B cell (primary cell): Measurements from ENCODE around the gene MEIS2. TPM values are rescaled to one million over a fixed set of nuclear protein-coding genes. Genes with fewer than 3 reads are reported as not detected.

ENCODE experiments used
- ATAC-seq: fragments of 200-7000 bp; cut with Tn5 transposase; one replicate; pipeline ENCODE4 v1.10.0; 2021; ENCODE audit warnings: low read depth, mild to moderate bottlenecking, moderate number of reproducible peaks, moderate library complexity
- CTCF ChIA-PET: fragments of 350-600 bp; sonication (Branson Sonifier 250); formaldehyde crosslinking; loops from one replicate; lab custom pipeline; 2021; ENCODE audit warnings: antibody characterized with exemption, inconsistent platforms; lab: Charles Lee
- POLR2A ChIA-PET: fragments of 350-600 bp; sonication (Branson Sonifier 250); formaldehyde crosslinking; loops from one replicate; lab custom pipeline; 2021; ENCODE audit warnings: antibody characterized with exemption; lab: Charles Lee
- DNase-seq: peaks from one replicate; pipeline ENCODE4 v3.0.0; 2013
- H2AFZ ChIP-seq: 2 replicates; pipeline ENCODE4 v1.6.1; 2012; ENCODE audit warnings: mild to moderate bottlenecking, low read depth, low read length; ENCODE audit not compliant: insufficient read depth, poor library complexity, severe bottlenecking
- H3K27ac ChIP-seq, 2 donors: 1 replicate in 1 of 2; 2 replicates in 1 of 2; pipeline ENCODE4 v1.5.1; 2012 to 2013; ENCODE audit warnings: low read length in 2 of 2, mild to moderate bottlenecking in 2 of 2, moderate library complexity in 1 of 2
- H3K27me3 ChIP-seq, 4 experiments: fragments of 200-600 bp in 1 of 4; sonication (generic) in 1 of 4; replicated peaks in 1 of 4; 1 replicate in 2 of 4; 2 replicates in 2 of 4; pipeline versions ENCODE4 v1.6.1 to v1.7.0; 2013 to 2016; ENCODE audit warnings: low read length in 3 of 4, mild to moderate bottlenecking in 2 of 4, mixed read lengths in 1 of 4, moderate library complexity in 1 of 4; ENCODE audit not compliant: insufficient read depth in 4 of 4, control insufficient read depth in 3 of 4; ENCODE audit errors: control extremely low read depth in 1 of 4
- H3K36me3 ChIP-seq, 2 experiments: replicated peaks in 1 of 2; 1 replicate in 1 of 2; 2 replicates in 1 of 2; pipeline versions ENCODE4 v1.6.1 to v1.7.1; 2013; ENCODE audit warnings: low read length in 1 of 2; ENCODE audit not compliant: insufficient read depth in 2 of 2, control insufficient read depth in 1 of 2; ENCODE audit errors: control extremely low read depth in 1 of 2, extremely low read depth in 1 of 2
- H3K4me1 ChIP-seq, 2 donors: fragments of 200-600 bp in 1 of 2; sonication (generic) in 1 of 2; 1 replicate in 1 of 2; 2 replicates in 1 of 2; pipeline versions ENCODE4 v1.5.1 to v1.6.1; 2013 to 2017; ENCODE audit warnings: low read length in 2 of 2; ENCODE audit not compliant: control insufficient read depth in 2 of 2, insufficient read depth in 2 of 2
- H3K4me2 ChIP-seq: replicated peaks from 2 replicates; pipeline ENCODE3; 2012; ENCODE audit warnings: mild to moderate bottlenecking, low read depth, low read length; ENCODE audit not compliant: poor library complexity, severe bottlenecking
- H3K4me3 ChIP-seq, 5 experiments: fragments of 200-600 bp in 1 of 5; sonication (generic) in 1 of 5; 1 replicate in 3 of 5; 2 replicates in 2 of 5; pipeline versions ENCODE4 v1.5.1 to v1.7.0; 2011 to 2016; ENCODE audit warnings: low read length in 4 of 5, mild to moderate bottlenecking in 4 of 5, low read depth in 2 of 5, control low read depth in 1 of 5, moderate library complexity in 1 of 5; ENCODE audit not compliant: insufficient read depth in 1 of 5; ENCODE audit errors: control extremely low read depth in 1 of 5, extremely low read depth in 1 of 5
- H3K79me2 ChIP-seq: fragments of 200-600 bp; sonication (generic); one replicate; pipeline ENCODE4 v1.6.0; 2016; ENCODE audit warnings: low read length; ENCODE audit not compliant: control insufficient read depth, insufficient read depth
- H3K9ac ChIP-seq: fragments of 200-600 bp; sonication (generic); 2 replicates; pipeline ENCODE4 v1.6.1; 2017; ENCODE audit warnings: mild to moderate bottlenecking, low read length, moderate library complexity
- H3K9me3 ChIP-seq, 3 donors: one replicate each; pipeline versions ENCODE4 v1.6.1 to v1.7.1; 2013; ENCODE audit warnings: low read length in 2 of 3; ENCODE audit not compliant: control insufficient read depth in 2 of 3, insufficient read depth in 1 of 3; ENCODE audit errors: control extremely low read depth in 1 of 3
- H4K20me1 ChIP-seq: 2 replicates; pipeline ENCODE4 v1.6.0; 2012; ENCODE audit warnings: mild to moderate bottlenecking, low read length; ENCODE audit not compliant: insufficient read depth, control insufficient read depth, poor library complexity, severe bottlenecking
- H3K27ac Mint-ChIP-seq: one replicate; pipeline ENCODE4 v1.8.0; 2021; ENCODE audit warnings: mixed read lengths
- H3K27me3 Mint-ChIP-seq: one replicate; pipeline ENCODE4 v1.8.0; 2021; ENCODE audit warnings: mixed read lengths
- H3K4me1 Mint-ChIP-seq: one replicate; pipeline ENCODE4 v1.8.0; 2021; ENCODE audit warnings: mixed read lengths
- H3K4me3 Mint-ChIP-seq: one replicate; pipeline ENCODE4 v1.8.0; 2021; ENCODE audit warnings: mixed read lengths
- H3K9me3 Mint-ChIP-seq: one replicate; pipeline ENCODE4 v1.8.0; 2022; ENCODE audit warnings: mixed read lengths; ENCODE audit not compliant: insufficient read depth
- EZH2 ChIP-seq: IDR thresholded peaks from 2 replicates; pipeline ENCODE4 v1.6.1; 2012; ENCODE audit warnings: borderline replicate concordance, low read depth, mild to moderate bottlenecking, moderate library complexity, low read length; ENCODE audit not compliant: insufficient read depth, poor library complexity, severe bottlenecking
- WGBS: methylation state at CpG from one replicate; pipeline ENCODE4 v1.1.5; 2013; ENCODE audit warnings: missing lambda C conversion rate; ENCODE audit not compliant: insufficient coverage; 5-methylcytosine and 5-hydroxymethylcytosine counted together
- intact Hi-C: fragments of 100-400 bp; cut with micrococcal nuclease; formaldehyde crosslinking; loops from one replicate; pipeline ENCODE4 v1.10.0; 2022
- polyA plus RNA-seq: library from polyadenylated mRNA; depleted of rRNA; stranded (reverse); fragments of >200 nt; gene quantifications from 2 replicates; pipeline ENCODE4 v1.2.3, GENCODE V29; 2012
- total RNA-seq, 2 donors: library from RNA; stranded (reverse); fragments of 120-200 nt in 1 of 2; gene quantifications; 1 replicate in 1 of 2; 2 replicates in 1 of 2; pipeline versions ENCODE4 v1.2.3 to v1.2.4, GENCODE V29; 2013 to 2022
- TF ChIP-seq, protein P1 (sequence below): fragments of 200-600 bp; IDR thresholded peaks from one replicate; pipeline ENCODE4 v1.8.0; 2022; ENCODE audit warnings: antibody characterized with exemption, mild to moderate bottlenecking

The MEIS2 gene
- total and polyA plus RNA-seq, 2 donors (not counting 1 experiment from before 2014, with no cell fraction given), result 0.22 TPM; not detected in 1

DNA sequence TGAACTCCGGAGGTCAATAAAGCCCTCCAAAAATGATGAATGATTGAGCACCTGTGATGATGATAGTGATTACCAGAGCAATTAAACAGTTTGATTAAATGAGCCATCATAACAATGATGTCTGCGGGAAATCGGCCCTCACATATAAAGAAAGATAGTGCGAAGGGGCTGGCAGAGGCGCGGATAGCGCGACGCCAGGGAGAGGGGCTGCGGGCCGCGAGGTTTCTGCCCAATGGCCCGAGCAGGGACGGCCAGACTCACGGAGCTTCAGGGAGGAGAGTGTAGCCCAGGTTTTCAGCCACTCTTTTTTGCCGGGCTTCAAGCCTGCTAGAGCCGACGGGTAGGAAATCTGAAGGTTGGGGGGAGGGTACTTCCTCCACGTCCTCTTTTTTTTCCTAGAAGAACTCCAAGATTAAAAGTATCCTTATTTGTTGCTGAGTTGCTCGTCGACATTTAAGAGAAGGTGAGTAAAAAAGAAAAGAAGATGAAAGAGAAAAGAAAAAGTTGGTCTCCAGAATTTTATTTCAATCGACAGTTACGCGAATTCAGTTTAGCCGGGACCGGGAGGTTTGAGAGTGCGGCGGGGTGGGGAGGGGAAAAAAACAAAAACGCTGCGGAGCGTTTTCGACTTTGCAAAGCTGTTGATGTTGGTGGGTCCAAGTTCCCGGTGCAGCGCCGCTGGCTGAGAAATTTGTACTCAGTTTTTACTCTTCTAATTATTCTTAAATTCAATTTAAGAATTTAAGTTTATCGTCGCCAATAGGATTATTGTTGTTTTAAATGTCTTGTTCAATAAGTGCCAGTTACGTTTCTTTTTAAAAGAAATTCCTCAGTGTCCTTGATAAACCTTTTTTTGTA lies 2.2 kb upstream of the MEIS2 start:
- peaks cover 40 to 48% of the 10 kb centered on the region in 2 donors for H3K4me1 ChIP-seq

More for the DNA sequence above, 2.2 kb upstream of the MEIS2 start:
- DNase-seq (peak; percentile 22), ATAC-seq (no peak)
- H3K4me2 ChIP-seq, result peak overlapping the region; percentile 22
- WGBS, result 14% methylated on average over 25 of the region's 38 CpGs
- H3K27me3 ChIP-seq, result peaks cover 0 to 82% (median 61%) of the 10 kb centered on the region in 4 experiments
- Mint-ChIP-seq H3K27ac (peak overlapping the region; percentile 37), H3K4me1 (peaks cover 45% of the 10 kb centered on the region), H3K4me3 (peak overlapping the region; percentile 53), H3K9me3 (peaks cover 3% of the 10 kb centered on the region), H3K27me3 (peaks cover 80% of the 10 kb centered on the region)
- ChIA-PET POLR2A (no interaction called here), CTCF (no interaction called here)
- peaks cover 2 to 44% (median 5%) of the 10 kb centered on the region in 3 donors for H3K9me3 ChIP-seq
- H3K9ac ChIP-seq, result no peak overlapping the region
- H3K27ac ChIP-seq, result no peak overlapping the region
- H2AFZ ChIP-seq, result peak overlapping the region; percentile 33
- H3K36me3 ChIP-seq, result no peaks in the 10 kb centered on the region
- TF ChIP-seq, protein P1, sequence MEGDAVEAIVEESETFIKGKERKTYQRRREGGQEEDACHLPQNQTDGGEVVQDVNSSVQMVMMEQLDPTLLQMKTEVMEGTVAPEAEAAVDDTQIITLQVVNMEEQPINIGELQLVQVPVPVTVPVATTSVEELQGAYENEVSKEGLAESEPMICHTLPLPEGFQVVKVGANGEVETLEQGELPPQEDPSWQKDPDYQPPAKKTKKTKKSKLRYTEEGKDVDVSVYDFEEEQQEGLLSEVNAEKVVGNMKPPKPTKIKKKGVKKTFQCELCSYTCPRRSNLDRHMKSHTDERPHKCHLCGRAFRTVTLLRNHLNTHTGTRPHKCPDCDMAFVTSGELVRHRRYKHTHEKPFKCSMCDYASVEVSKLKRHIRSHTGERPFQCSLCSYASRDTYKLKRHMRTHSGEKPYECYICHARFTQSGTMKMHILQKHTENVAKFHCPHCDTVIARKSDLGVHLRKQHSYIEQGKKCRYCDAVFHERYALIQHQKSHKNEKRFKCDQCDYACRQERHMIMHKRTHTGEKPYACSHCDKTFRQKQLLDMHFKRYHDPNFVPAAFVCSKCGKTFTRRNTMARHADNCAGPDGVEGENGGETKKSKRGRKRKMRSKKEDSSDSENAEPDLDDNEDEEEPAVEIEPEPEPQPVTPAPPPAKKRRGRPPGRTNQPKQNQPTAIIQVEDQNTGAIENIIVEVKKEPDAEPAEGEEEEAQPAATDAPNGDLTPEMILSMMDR, result no peak
- TF ChIP-seq EZH2, result no peak
- H3K4me3 ChIP-seq, result no peak overlapping the region
- intact Hi-C loops, result loop anchor here (5.0 kb wide), 1 partner anchor 525 kb away; the partner anchor contains the start of gene CDIN1
- H4K20me1 ChIP-seq, result no peaks in the 10 kb centered on the region
- no peaks in the 10 kb centered on the region for H3K79me2 ChIP-seq
